Muscle layer of duodenum (tissue), 2 donors: Measurements from ENCODE around the gene WDFY4.

Experiments
- H3K27ac ChIP-seq: one replicate; pipeline ENCODE4 v1.7.0; 2013; ENCODE audit warnings: mild to moderate bottlenecking, low read length
- H3K27me3 ChIP-seq: one replicate; pipeline ENCODE4 v1.7.0; 2013; ENCODE audit warnings: low read depth, mild to moderate bottlenecking, control low read depth, low read length
- H3K36me3 ChIP-seq, 2 donors: one replicate each; pipeline ENCODE4 v1.7.0; 2013; ENCODE audit warnings: low read length in 2 of 2, control low read depth in 1 of 2, mild to moderate bottlenecking in 1 of 2; ENCODE audit not compliant: insufficient read depth in 2 of 2, control insufficient read depth in 1 of 2
- H3K4me1 ChIP-seq, 2 donors: one replicate each; pipeline ENCODE4 v1.7.0; 2013; ENCODE audit warnings: low read length in 2 of 2, mild to moderate bottlenecking in 2 of 2, control low read depth in 1 of 2, moderate library complexity in 1 of 2; ENCODE audit not compliant: insufficient read depth in 2 of 2, control insufficient read depth in 1 of 2
- H3K4me3 ChIP-seq, 2 donors: one replicate each; pipeline ENCODE4 v1.7.0; 2013; ENCODE audit warnings: low read length in 2 of 2, low read depth in 1 of 2, mild to moderate bottlenecking in 1 of 2
- H3K9me3 ChIP-seq, 2 donors: one replicate each; pipeline ENCODE4 v1.7.0; 2013; ENCODE audit warnings: low read length in 2 of 2, control low read depth in 1 of 2, mild to moderate bottlenecking in 1 of 2; ENCODE audit not compliant: control insufficient read depth in 1 of 2
- donor health status: healthy.

Gene WDFY4

GRCh38 chr10:48759113-48759901, 74.6 kb downstream of the WDFY4 start:
- Histone ChIP-seq H3K27me3 (no peaks in the 10 kb centered on the region), H3K36me3 (no peaks in the 10 kb centered on the region), H3K4me3 (no peak overlapping the region), H3K27ac (no peak overlapping the region), H3K4me1 (no peaks in the 10 kb centered on the region), H3K9me3 (no peaks in the 10 kb centered on the region)

- no peaks in the 10 kb centered on the region for H3K27me3 ChIP-seq
- no peak overlapping the region for H3K27ac ChIP-seq
- H3K4me1 ChIP-seq: no peaks in the 10 kb centered on the region
- no peaks in the 10 kb centered on the region for H3K9me3 ChIP-seq
- no peak overlapping the region for H3K4me3 ChIP-seq
- no peaks in the 10 kb centered on the region for H3K36me3 ChIP-seq
Observed at GRCh38 chr10:48760983-48761382, 76.3 kb downstream of the WDFY4 start.

- Histone ChIP-seq H3K4me1 (no peaks in the 10 kb centered on the region), H3K27ac (no peak overlapping the region), H3K36me3 (no peaks in the 10 kb centered on the region), H3K4me3 (no peak overlapping the region), H3K27me3 (no peaks in the 10 kb centered on the region), H3K9me3 (no peaks in the 10 kb centered on the region)
Observed at GRCh38 chr10:48762064-48763042, 77.7 kb downstream of the WDFY4 start.

GRCh38 chr10:48763403-48763965, 78.8 kb downstream of the WDFY4 start:
- Histone ChIP-seq H3K4me1 (no peaks in the 10 kb centered on the region), H3K36me3 (no peaks in the 10 kb centered on the region), H3K27me3 (no peaks in the 10 kb centered on the region), H3K4me3 (no peak overlapping the region), H3K9me3 (no peaks in the 10 kb centered on the region), H3K27ac (no peak overlapping the region)

- no peak overlapping the region for H3K4me3 ChIP-seq
- no peaks in the 10 kb centered on the region for H3K36me3 ChIP-seq
- H3K27me3 ChIP-seq: no peaks in the 10 kb centered on the region
- H3K9me3 ChIP-seq: no peaks in the 10 kb centered on the region
- no peaks in the 10 kb centered on the region for H3K4me1 ChIP-seq
- H3K27ac ChIP-seq: no peak overlapping the region
Observed at GRCh38 chr10:48764486-48764885, 79.8 kb downstream of the WDFY4 start.

GRCh38 chr10:48765039-48765438, 80.4 kb downstream of the WDFY4 start:
- H3K4me3 ChIP-seq: no peak overlapping the region
- no peaks in the 10 kb centered on the region for H3K9me3 ChIP-seq
- no peaks in the 10 kb centered on the region for H3K36me3 ChIP-seq
- no peaks in the 10 kb centered on the region for H3K4me1 ChIP-seq
- H3K27ac ChIP-seq: no peak overlapping the region
- H3K27me3 ChIP-seq: no peaks in the 10 kb centered on the region

GRCh38 chr10:48765527-48765926, 80.9 kb downstream of the WDFY4 start:
- no peaks in the 10 kb centered on the region for H3K36me3 ChIP-seq
- H3K27me3 ChIP-seq: no peaks in the 10 kb centered on the region
- H3K9me3 ChIP-seq: no peaks in the 10 kb centered on the region
- H3K4me1 ChIP-seq: no peaks in the 10 kb centered on the region
- H3K4me3 ChIP-seq: no peak overlapping the region
- no peak overlapping the region for H3K27ac ChIP-seq

- Histone ChIP-seq H3K4me3 (no peak overlapping the region), H3K36me3 (no peaks in the 10 kb centered on the region), H3K9me3 (no peaks in the 10 kb centered on the region), H3K4me1 (no peaks in the 10 kb centered on the region), H3K27me3 (no peaks in the 10 kb centered on the region), H3K27ac (no peak overlapping the region)
Observed at GRCh38 chr10:48767373-48768143, 82.9 kb downstream of the WDFY4 start.

- H3K4me1 ChIP-seq: no peaks in the 10 kb centered on the region
Observed at GRCh38 chr10:48768144-48768766, 83.6 kb downstream of the WDFY4 start.

GRCh38 chr10:48768926-48769325, 84.3 kb downstream of the WDFY4 start:
- no peaks in the 10 kb centered on the region for H3K36me3 ChIP-seq
- no peak overlapping the region for H3K4me3 ChIP-seq
- no peak overlapping the region for H3K27ac ChIP-seq
- no peaks in the 10 kb centered on the region for H3K9me3 ChIP-seq
- no peaks in the 10 kb centered on the region for H3K4me1 ChIP-seq
- H3K27me3 ChIP-seq: no peaks in the 10 kb centered on the region

More at GRCh38 chr10:48768144-48768766, 83.6 kb downstream of the WDFY4 start:
- H3K27ac ChIP-seq: no peak overlapping the region
- H3K27me3 ChIP-seq: no peaks in the 10 kb centered on the region
- no peaks in the 10 kb centered on the region for H3K36me3 ChIP-seq
- H3K9me3 ChIP-seq: no peaks in the 10 kb centered on the region
- H3K4me3 ChIP-seq: no peak overlapping the region
